SU-DHL-6 (cell line): ENCODE results near the gene ITGA11.

Experiments used
- H2AFZ ChIP-seq: fragments of 200-600 bp; sonication (generic); 2 replicates; pipeline ENCODE4 v1.6.1; 2014; ENCODE audit warnings: low read depth, mild to moderate bottlenecking, moderate library complexity, mixed read lengths, antibody characterized with exemption, low read length; ENCODE audit not compliant: severe bottlenecking
- H3F3A ChIP-seq: fragments of 200-600 bp; shearing (Covaris generic); 2 replicates; pipeline ENCODE4 v1.6.0; 2016; ENCODE audit warnings: antibody characterized with exemption, mild to moderate bottlenecking; ENCODE audit not compliant: insufficient read depth
- H3K27ac ChIP-seq: fragments of 200-600 bp; sonication (generic); 2 replicates; pipeline ENCODE4 v1.5.1; 2016; ENCODE audit warnings: low read depth, mild to moderate bottlenecking, low read length, moderate library complexity, mixed read lengths
- H3K27me3 ChIP-seq: fragments of 200-600 bp; sonication (generic), shearing (Covaris generic); 2 replicates; pipeline ENCODE4 v1.6.0; 2014; ENCODE audit warnings: mild to moderate bottlenecking, low read length
- H3K36me3 ChIP-seq: fragments of 200-600 bp; sonication (generic); 2 replicates; pipeline ENCODE4 v1.6.1; 2014; ENCODE audit warnings: mild to moderate bottlenecking, low read length, mixed read lengths
- H3K4me2 ChIP-seq: fragments of 300-600, 200-600 bp; shearing (Covaris generic), sonication (generic); 2 replicates; pipeline ENCODE4 v1.6.0; 2014; ENCODE audit warnings: low read length, low read depth, mild to moderate bottlenecking; ENCODE audit not compliant: poor library complexity, severe bottlenecking
- H3K4me3 ChIP-seq: fragments of 200-600 bp; sonication (generic); 2 replicates; pipeline ENCODE4 v1.5.1; 2014; ENCODE audit warnings: antibody characterized with exemption, low read length, mild to moderate bottlenecking, mixed read lengths; ENCODE audit not compliant: insufficient read depth, poor library complexity, severe bottlenecking
- H3K79me2 ChIP-seq: fragments of 200-600 bp; sonication (generic); 2 replicates; pipeline ENCODE4 v1.6.1; 2014; ENCODE audit warnings: mild to moderate bottlenecking, low read length, moderate library complexity; ENCODE audit not compliant: insufficient read depth
- H3K9ac ChIP-seq: fragments of 200-600 bp; sonication (generic); 2 replicates; pipeline ENCODE4 v1.7.0; 2014; ENCODE audit warnings: mild to moderate bottlenecking, low read length
- H3K9me2 ChIP-seq: fragments of 200-600 bp; sonication (generic); replicated peaks from 2 replicates; pipeline ENCODE4 v1.6.1; 2014; ENCODE audit warnings: low read length; ENCODE audit not compliant: insufficient read depth
- H3K9me3 ChIP-seq: fragments of 200-600 bp; sonication (generic); 2 replicates; pipeline ENCODE4 v1.6.1; 2014; ENCODE audit warnings: low read length, mixed read lengths; ENCODE audit not compliant: insufficient read depth
- H4K20me1 ChIP-seq: fragments of 200-600 bp; sonication (generic); 2 replicates; pipeline ENCODE4 v1.6.1; 2014; ENCODE audit warnings: low read depth, mild to moderate bottlenecking, antibody characterized with exemption, low read length, moderate library complexity, mixed read lengths
- EZH2phosphoT487 ChIP-seq: fragments of 200-600 bp; sonication (generic), shearing (Covaris generic); conservative IDR thresholded peaks from 2 replicates; pipeline ENCODE4 v1.6.1; 2018; ENCODE audit warnings: mild to moderate bottlenecking, antibody characterized with exemption, low read length, moderate library complexity, mixed read lengths
- TF ChIP-seq, protein P1 (sequence below): fragments of 200-600 bp; sonication (generic); IDR thresholded peaks from one replicate; pipeline ENCODE4 v1.5.1; 2017; ENCODE audit warnings: antibody characterized with exemption, mild to moderate bottlenecking, low read length, moderate library complexity; ENCODE audit not compliant: insufficient read depth, poor library complexity, severe bottlenecking

ITGA11 gene

DNA sequence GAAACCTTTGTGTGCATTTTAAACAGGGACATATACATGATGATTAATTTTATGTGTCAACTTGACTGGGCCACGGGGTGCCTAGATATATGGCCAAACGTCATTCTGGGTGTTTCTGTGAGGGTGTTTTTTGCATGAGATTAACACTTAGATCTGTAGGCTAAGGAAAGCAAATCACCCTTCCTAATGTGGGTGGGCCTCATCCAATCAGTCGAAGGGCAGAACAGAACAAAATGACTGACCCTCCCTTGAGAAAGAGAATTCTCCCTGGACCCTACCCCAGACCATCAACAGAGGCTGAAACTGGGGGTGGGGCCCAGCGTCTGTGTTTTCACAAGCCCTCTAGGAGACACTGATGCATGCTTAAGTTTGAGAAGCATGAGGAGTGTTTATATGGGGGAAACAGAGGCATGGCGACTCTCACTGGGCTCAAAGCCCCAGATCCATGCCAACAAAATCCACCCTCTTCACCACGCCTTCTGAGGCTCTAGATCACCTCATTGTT lies 56.2 kb downstream of the ITGA11 start:
- Histone ChIP-seq H3K9me3 (no peaks in the 10 kb centered on the region), H4K20me1 (no peaks in the 10 kb centered on the region), H3K79me2 (no peaks in the 10 kb centered on the region), H3K36me3 (no peaks in the 10 kb centered on the region), H3K9me2 (no peaks in the 10 kb centered on the region), H3K9ac (no peak overlapping the region), H2AFZ (no peak overlapping the region), H3F3A (no peaks in the 10 kb centered on the region), H3K27ac (no peak overlapping the region), H3K27me3 (no peaks in the 10 kb centered on the region), H3K4me2 (no peak overlapping the region), H3K4me3 (no peak overlapping the region)
- TF ChIP-seq EZH2phosphoT487, result no peak
- TF ChIP-seq, protein P1, sequence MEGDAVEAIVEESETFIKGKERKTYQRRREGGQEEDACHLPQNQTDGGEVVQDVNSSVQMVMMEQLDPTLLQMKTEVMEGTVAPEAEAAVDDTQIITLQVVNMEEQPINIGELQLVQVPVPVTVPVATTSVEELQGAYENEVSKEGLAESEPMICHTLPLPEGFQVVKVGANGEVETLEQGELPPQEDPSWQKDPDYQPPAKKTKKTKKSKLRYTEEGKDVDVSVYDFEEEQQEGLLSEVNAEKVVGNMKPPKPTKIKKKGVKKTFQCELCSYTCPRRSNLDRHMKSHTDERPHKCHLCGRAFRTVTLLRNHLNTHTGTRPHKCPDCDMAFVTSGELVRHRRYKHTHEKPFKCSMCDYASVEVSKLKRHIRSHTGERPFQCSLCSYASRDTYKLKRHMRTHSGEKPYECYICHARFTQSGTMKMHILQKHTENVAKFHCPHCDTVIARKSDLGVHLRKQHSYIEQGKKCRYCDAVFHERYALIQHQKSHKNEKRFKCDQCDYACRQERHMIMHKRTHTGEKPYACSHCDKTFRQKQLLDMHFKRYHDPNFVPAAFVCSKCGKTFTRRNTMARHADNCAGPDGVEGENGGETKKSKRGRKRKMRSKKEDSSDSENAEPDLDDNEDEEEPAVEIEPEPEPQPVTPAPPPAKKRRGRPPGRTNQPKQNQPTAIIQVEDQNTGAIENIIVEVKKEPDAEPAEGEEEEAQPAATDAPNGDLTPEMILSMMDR, result no peak

GRCh38 chr15:68375191-68375631 lies 56.8 kb downstream of the ITGA11 start:
- Histone ChIP-seq H3K9me3 (no peaks in the 10 kb centered on the region), H3K27ac (no peak overlapping the region), H3K9me2 (no peaks in the 10 kb centered on the region), H3F3A (no peaks in the 10 kb centered on the region), H3K79me2 (no peaks in the 10 kb centered on the region), H3K4me3 (no peak overlapping the region), H4K20me1 (no peaks in the 10 kb centered on the region), H2AFZ (no peak overlapping the region), H3K4me2 (no peak overlapping the region), H3K36me3 (no peaks in the 10 kb centered on the region), H3K27me3 (no peaks in the 10 kb centered on the region), H3K9ac (no peak overlapping the region)
- TF ChIP-seq EZH2phosphoT487, result no peak
- TF ChIP-seq, protein P1, result no peak

DNA sequence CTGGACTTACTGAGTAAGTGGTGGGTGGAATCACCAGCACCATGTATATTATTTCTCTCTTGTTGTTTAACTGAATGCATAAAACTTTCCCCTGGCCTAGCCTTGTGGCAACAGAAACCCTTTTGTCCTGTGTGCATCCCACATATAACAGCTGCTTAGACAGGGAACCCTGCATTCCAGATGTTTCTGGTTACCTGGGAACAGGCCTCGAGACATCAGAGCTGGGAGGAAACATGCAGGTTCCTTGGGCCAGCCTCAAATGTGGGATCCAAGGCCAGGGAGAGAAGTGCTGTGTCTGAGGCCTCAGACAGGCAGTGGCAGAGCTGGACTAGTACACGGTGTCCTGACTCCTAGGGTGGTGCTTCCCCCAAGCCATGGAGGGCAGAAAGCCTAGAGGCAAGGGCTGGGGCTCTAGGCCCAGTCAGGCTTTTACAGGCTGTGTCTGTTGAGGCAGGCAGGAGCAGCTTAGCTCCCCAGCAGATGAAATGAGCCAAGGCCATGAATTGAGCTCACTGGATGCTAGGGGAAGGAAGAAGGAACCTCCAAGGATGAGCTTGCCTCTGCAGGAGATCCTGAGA lies 57.7 kb downstream of the ITGA11 start:
- H3K9me2 ChIP-seq, result no peaks in the 10 kb centered on the region
- no peaks in the 10 kb centered on the region for H3K36me3 ChIP-seq
- H3K9ac ChIP-seq, result no peak overlapping the region
- no peak overlapping the region for H3K27ac ChIP-seq
- H4K20me1 ChIP-seq, result no peaks in the 10 kb centered on the region
- H3K27me3 ChIP-seq, result no peaks in the 10 kb centered on the region
- no peak overlapping the region for H3K4me3 ChIP-seq
- no peak overlapping the region for H2AFZ ChIP-seq
- no peak overlapping the region for H3K4me2 ChIP-seq
- no peaks in the 10 kb centered on the region for H3K9me3 ChIP-seq
- no peak for TF ChIP-seq EZH2phosphoT487
- TF ChIP-seq, protein P1, result no peak
- no peaks in the 10 kb centered on the region for H3F3A ChIP-seq
- no peaks in the 10 kb centered on the region for H3K79me2 ChIP-seq
